SU-DHL-6 (cell line): Measurements from ENCODE around the gene SPEF2.

Experiments
- H2AFZ ChIP-seq: fragments of 200-600 bp; sonication (generic); 2 replicates; pipeline ENCODE4 v1.6.1; 2014; ENCODE audit warnings: low read depth, mild to moderate bottlenecking, moderate library complexity, mixed read lengths, antibody characterized with exemption, low read length; ENCODE audit not compliant: severe bottlenecking
- H3F3A ChIP-seq: fragments of 200-600 bp; shearing (Covaris generic); 2 replicates; pipeline ENCODE4 v1.6.0; 2016; ENCODE audit warnings: antibody characterized with exemption, mild to moderate bottlenecking; ENCODE audit not compliant: insufficient read depth
- H3K27ac ChIP-seq: fragments of 200-600 bp; sonication (generic); 2 replicates; pipeline ENCODE4 v1.5.1; 2016; ENCODE audit warnings: low read depth, mild to moderate bottlenecking, low read length, moderate library complexity, mixed read lengths
- H3K27me3 ChIP-seq: fragments of 200-600 bp; sonication (generic), shearing (Covaris generic); 2 replicates; pipeline ENCODE4 v1.6.0; 2014; ENCODE audit warnings: mild to moderate bottlenecking, low read length
- H3K36me3 ChIP-seq: fragments of 200-600 bp; sonication (generic); 2 replicates; pipeline ENCODE4 v1.6.1; 2014; ENCODE audit warnings: mild to moderate bottlenecking, low read length, mixed read lengths
- H3K4me2 ChIP-seq: fragments of 300-600, 200-600 bp; shearing (Covaris generic), sonication (generic); 2 replicates; pipeline ENCODE4 v1.6.0; 2014; ENCODE audit warnings: low read length, low read depth, mild to moderate bottlenecking; ENCODE audit not compliant: poor library complexity, severe bottlenecking
- H3K4me3 ChIP-seq: fragments of 200-600 bp; sonication (generic); 2 replicates; pipeline ENCODE4 v1.5.1; 2014; ENCODE audit warnings: antibody characterized with exemption, low read length, mild to moderate bottlenecking, mixed read lengths; ENCODE audit not compliant: insufficient read depth, poor library complexity, severe bottlenecking
- H3K79me2 ChIP-seq: fragments of 200-600 bp; sonication (generic); 2 replicates; pipeline ENCODE4 v1.6.1; 2014; ENCODE audit warnings: mild to moderate bottlenecking, low read length, moderate library complexity; ENCODE audit not compliant: insufficient read depth
- H3K9ac ChIP-seq: fragments of 200-600 bp; sonication (generic); 2 replicates; pipeline ENCODE4 v1.7.0; 2014; ENCODE audit warnings: mild to moderate bottlenecking, low read length
- H3K9me2 ChIP-seq: fragments of 200-600 bp; sonication (generic); replicated peaks from 2 replicates; pipeline ENCODE4 v1.6.1; 2014; ENCODE audit warnings: low read length; ENCODE audit not compliant: insufficient read depth
- H3K9me3 ChIP-seq: fragments of 200-600 bp; sonication (generic); 2 replicates; pipeline ENCODE4 v1.6.1; 2014; ENCODE audit warnings: low read length, mixed read lengths; ENCODE audit not compliant: insufficient read depth
- H4K20me1 ChIP-seq: fragments of 200-600 bp; sonication (generic); 2 replicates; pipeline ENCODE4 v1.6.1; 2014; ENCODE audit warnings: low read depth, mild to moderate bottlenecking, antibody characterized with exemption, low read length, moderate library complexity, mixed read lengths
- EZH2phosphoT487 ChIP-seq: fragments of 200-600 bp; sonication (generic), shearing (Covaris generic); conservative IDR thresholded peaks from 2 replicates; pipeline ENCODE4 v1.6.1; 2018; ENCODE audit warnings: mild to moderate bottlenecking, antibody characterized with exemption, low read length, moderate library complexity, mixed read lengths
- TF ChIP-seq, protein P1 (sequence below): fragments of 200-600 bp; sonication (generic); IDR thresholded peaks from one replicate; pipeline ENCODE4 v1.5.1; 2017; ENCODE audit warnings: antibody characterized with exemption, mild to moderate bottlenecking, low read length, moderate library complexity; ENCODE audit not compliant: insufficient read depth, poor library complexity, severe bottlenecking

The SPEF2 gene

DNA sequence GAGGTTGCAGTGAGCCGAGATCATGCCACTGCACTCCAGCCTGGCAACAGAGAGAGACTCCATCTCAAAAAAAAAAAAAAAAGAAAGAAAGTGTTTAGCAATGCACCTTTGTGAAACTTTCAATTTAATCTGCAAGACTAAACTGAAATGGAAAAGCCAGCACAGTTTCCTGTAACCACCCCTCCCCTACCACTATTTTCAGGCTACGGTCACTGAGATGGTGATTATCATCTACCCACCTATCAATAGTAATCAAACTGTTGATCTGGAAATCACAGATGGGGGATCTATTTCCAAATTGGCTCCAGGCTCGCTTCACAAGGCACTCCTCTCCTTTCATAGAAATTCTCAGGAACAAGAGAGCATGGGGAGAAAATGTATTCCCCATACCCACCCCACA is 208.4 kb downstream of the SPEF2 start:
- Histone ChIP-seq H2AFZ (no peak overlapping the region), H3F3A (no peaks in the 10 kb centered on the region), H3K4me3 (no peak overlapping the region), H3K9me3 (no peaks in the 10 kb centered on the region), H3K9me2 (no peaks in the 10 kb centered on the region), H3K27ac (no peak overlapping the region), H3K4me2 (no peak overlapping the region), H3K9ac (no peak overlapping the region), H3K79me2 (no peaks in the 10 kb centered on the region), H3K36me3 (no peaks in the 10 kb centered on the region), H3K27me3 (no peaks in the 10 kb centered on the region), H4K20me1 (no peaks in the 10 kb centered on the region)
- TF ChIP-seq, protein P1, sequence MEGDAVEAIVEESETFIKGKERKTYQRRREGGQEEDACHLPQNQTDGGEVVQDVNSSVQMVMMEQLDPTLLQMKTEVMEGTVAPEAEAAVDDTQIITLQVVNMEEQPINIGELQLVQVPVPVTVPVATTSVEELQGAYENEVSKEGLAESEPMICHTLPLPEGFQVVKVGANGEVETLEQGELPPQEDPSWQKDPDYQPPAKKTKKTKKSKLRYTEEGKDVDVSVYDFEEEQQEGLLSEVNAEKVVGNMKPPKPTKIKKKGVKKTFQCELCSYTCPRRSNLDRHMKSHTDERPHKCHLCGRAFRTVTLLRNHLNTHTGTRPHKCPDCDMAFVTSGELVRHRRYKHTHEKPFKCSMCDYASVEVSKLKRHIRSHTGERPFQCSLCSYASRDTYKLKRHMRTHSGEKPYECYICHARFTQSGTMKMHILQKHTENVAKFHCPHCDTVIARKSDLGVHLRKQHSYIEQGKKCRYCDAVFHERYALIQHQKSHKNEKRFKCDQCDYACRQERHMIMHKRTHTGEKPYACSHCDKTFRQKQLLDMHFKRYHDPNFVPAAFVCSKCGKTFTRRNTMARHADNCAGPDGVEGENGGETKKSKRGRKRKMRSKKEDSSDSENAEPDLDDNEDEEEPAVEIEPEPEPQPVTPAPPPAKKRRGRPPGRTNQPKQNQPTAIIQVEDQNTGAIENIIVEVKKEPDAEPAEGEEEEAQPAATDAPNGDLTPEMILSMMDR: no peak
- TF ChIP-seq EZH2phosphoT487: no peak

DNA sequence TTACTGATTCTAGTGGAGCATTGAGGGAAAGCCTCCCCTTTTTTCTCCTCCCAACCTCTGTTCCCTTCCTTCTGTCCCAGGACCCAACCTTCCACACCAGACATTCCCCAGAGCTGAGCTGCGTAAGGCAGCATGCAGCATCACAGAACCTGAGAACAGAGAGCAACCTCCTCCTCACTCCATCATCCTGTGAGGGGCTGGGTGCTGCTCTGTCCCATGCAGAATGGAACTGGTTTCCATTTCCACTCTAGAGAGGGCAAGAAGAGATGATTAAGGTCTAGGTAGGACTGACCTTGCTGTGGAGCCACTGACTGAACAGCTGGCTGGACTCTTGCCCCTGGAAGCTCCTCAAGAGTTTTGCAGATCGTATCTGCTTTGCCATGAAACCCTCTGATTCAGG is 208.9 kb downstream of the SPEF2 start:
- H3K9ac ChIP-seq: no peak overlapping the region
- no peak overlapping the region for H3K4me3 ChIP-seq
- H2AFZ ChIP-seq: no peak overlapping the region
- H3K27ac ChIP-seq: no peak overlapping the region
- no peaks in the 10 kb centered on the region for H3K79me2 ChIP-seq
- H3F3A ChIP-seq: no peaks in the 10 kb centered on the region
- no peaks in the 10 kb centered on the region for H3K9me2 ChIP-seq
- no peaks in the 10 kb centered on the region for H3K27me3 ChIP-seq
- TF ChIP-seq EZH2phosphoT487: no peak
- TF ChIP-seq, protein P1: no peak
- H3K36me3 ChIP-seq: no peaks in the 10 kb centered on the region
- H3K9me3 ChIP-seq: no peaks in the 10 kb centered on the region
- H3K4me2 ChIP-seq: no peak overlapping the region
- no peaks in the 10 kb centered on the region for H4K20me1 ChIP-seq

DNA sequence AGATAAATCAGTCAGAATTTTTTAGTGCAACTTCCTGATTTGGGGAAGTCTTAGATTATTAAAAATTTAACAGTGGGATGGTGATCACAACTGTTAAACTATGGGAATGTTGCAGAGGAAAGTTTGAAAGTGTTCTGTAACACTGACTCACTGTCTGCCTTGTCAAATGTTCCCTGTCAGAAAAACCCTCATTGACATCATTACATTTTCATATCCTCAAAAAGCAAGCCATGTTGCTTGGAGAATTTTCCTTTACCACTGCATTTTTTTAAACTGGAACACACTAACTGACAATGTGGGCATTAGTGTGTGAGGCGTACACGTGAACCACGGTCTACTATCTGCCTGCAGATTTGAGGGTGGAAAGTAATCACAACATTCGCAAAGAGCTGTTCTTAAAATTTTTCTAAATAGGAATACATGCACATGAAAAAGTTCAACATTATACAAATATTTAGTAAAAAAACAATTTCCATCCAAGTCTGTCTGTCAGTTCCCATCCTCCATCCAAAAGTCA is 210.5 kb downstream of the SPEF2 start:
- TF ChIP-seq, protein P1: no peak
- TF ChIP-seq EZH2phosphoT487: no peak
- no peaks in the 10 kb centered on the region for H3K79me2 ChIP-seq
- H4K20me1 ChIP-seq: no peaks in the 10 kb centered on the region
- no peaks in the 10 kb centered on the region for H3K27me3 ChIP-seq
- no peaks in the 10 kb centered on the region for H3K9me3 ChIP-seq
- no peak overlapping the region for H3K4me3 ChIP-seq
- no peaks in the 10 kb centered on the region for H3K36me3 ChIP-seq
- H3K4me2 ChIP-seq: no peak overlapping the region
- H3K27ac ChIP-seq: no peak overlapping the region
- H3K9ac ChIP-seq: no peak overlapping the region
- H3K9me2 ChIP-seq: no peaks in the 10 kb centered on the region
- no peaks in the 10 kb centered on the region for H3F3A ChIP-seq
- H2AFZ ChIP-seq: no peak overlapping the region
